ENCODE measurements around the gene SLIT3. TPM values are rescaled to one million over a fixed set of nuclear protein-coding genes. Genes with fewer than 3 reads are reported as not detected.

SLIT3 gene
- total RNA-seq, 1 donor from 2014 or later: 5.0 TPM

DNA sequence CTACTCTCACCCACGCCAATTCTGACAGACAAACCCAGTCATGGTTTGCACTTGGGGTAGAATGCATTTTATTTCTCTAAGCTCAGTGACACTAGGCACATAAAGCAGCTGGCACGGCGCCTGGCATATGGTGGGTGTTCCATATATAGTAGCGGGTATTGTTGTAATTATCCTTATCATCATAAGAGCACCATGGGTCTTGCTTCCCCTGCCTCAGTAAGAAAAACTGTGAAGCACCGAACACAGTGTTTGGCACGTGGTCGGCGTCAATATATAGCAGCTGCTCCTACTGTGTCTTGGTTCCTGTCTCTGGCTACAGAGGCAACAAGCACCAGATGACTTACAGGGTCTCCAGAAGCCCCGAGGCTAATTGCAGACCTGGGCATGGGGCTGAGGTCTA lies 527.7 kb downstream of the SLIT3 start:
- no peak for TF ChIP-seq CTCF (IDR thresholded peaks at IDR 0.05; ENCODE audit: insufficient read depth, low read length, poor library complexity, severe bottlenecking)
- Histone ChIP-seq H3K36me3 (ENCODE audit: control insufficient read depth, insufficient read depth, low read length) (no peaks in the 10 kb centered on the region), H3K27me3 (ENCODE audit: control insufficient read depth, insufficient read depth, low read length) (no peaks in the 10 kb centered on the region), H3K4me3 (ENCODE audit: low read depth, low read length) (no peak overlapping the region)
- DNase-seq (ENCODE audit: low read depth): no peak

DNA sequence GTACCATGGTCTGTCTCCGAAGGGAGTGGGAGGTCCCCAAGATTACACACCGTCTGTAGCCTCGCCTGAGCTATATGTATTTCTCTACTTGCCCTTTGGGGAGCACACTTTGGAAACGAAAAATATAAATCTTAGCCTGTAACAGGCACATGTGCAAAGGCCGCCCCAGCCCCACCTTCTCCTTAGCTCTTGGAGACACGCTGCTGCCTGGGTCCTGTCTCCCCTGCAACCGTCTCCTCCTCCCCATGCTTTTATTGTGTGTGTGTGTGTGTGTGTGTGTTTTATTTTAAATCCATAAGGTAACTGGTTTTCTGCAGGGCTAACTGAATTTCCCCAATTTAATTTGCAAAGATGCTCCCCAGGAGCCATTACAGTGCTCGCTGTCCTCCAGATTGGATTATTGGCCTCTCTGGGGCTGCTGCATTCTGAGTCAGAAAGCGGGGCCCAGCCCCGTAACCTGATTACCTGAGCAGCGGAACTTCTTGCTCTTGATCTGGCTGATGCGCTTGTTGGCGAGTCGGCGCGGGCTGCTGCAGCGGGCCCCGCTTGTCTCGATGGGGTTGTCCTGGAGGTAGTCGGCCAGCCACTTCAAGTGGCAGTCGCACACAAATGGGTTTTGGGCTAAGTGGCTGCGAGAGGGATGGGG lies 528.5 kb downstream of the SLIT3 start:
- TF ChIP-seq CTCF (IDR thresholded peaks at IDR 0.05; ENCODE audit: insufficient read depth, low read length, poor library complexity, severe bottlenecking): no peak
- Histone ChIP-seq H3K4me3 (ENCODE audit: low read depth, low read length) (no peak overlapping the region), H3K36me3 (ENCODE audit: control insufficient read depth, insufficient read depth, low read length) (no peaks in the 10 kb centered on the region), H3K27me3 (ENCODE audit: control insufficient read depth, insufficient read depth, low read length) (no peaks in the 10 kb centered on the region)
- no peak for DNase-seq (ENCODE audit: low read depth)

DNA sequence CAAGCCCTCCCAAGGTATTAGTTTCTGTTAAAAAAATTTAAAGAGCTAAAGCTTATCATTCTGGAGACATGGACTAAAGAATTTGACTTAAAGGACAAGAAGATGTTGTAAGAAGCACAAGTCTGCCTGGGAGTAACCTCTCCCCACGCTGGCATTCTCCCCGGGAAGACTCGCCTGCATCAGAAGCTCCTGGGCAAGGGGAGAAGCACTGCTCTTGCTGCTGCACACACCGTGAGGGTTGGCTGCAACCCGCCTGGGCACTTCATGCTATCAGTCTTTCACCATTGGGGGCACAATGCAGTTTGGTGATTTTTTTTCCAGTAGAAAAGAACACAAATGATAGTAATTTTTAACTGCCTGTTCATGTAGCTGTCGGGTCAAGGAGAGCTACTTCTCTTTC lies 529.3 kb downstream of the SLIT3 start:
- Histone ChIP-seq H3K4me3 (ENCODE audit: low read depth, low read length) (no peak overlapping the region), H3K36me3 (ENCODE audit: control insufficient read depth, insufficient read depth, low read length) (no peaks in the 10 kb centered on the region), H3K27me3 (ENCODE audit: control insufficient read depth, insufficient read depth, low read length) (no peaks in the 10 kb centered on the region)
- no peak for DNase-seq (ENCODE audit: low read depth)
- no peak for TF ChIP-seq CTCF (IDR thresholded peaks at IDR 0.05; ENCODE audit: insufficient read depth, low read length, poor library complexity, severe bottlenecking)

- no peaks in the 10 kb centered on the region for H3K27me3 ChIP-seq (ENCODE audit: control insufficient read depth, insufficient read depth, low read length)
- H3K4me3 ChIP-seq (ENCODE audit: low read depth, low read length): no peak overlapping the region
- no peak for TF ChIP-seq CTCF (IDR thresholded peaks at IDR 0.05; ENCODE audit: insufficient read depth, low read length, poor library complexity, severe bottlenecking)
- H3K36me3 ChIP-seq (ENCODE audit: control insufficient read depth, insufficient read depth, low read length): no peaks in the 10 kb centered on the region
- DNase-seq (ENCODE audit: low read depth): no peak
Measured at GRCh38 chr5:168770996-168771395, 529.9 kb downstream of the SLIT3 start.

DNA sequence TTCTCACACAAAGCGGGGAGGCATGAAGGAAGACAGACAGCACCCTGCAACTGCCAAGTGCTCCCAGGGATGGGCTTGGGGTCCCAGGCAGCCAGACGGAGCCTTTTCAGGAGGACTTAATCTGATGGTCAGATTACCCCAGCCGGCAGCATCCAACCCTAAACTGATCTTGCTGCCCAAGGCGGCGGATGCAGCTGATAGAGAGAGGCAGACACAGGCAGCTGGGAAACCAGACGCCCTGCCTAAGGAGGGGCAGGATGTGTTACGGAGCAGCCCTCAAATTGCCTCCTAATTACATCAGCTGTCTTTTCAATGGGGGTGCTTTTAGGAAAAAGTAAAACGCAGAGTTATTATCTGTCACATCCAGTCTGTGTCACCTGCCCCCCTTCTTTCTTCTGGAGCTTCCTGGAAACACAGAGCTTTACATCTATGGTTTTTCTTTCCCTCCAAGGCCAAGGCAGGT lies 530.9 kb downstream of the SLIT3 start:
- Histone ChIP-seq H3K27me3 (ENCODE audit: control insufficient read depth, insufficient read depth, low read length) (no peaks in the 10 kb centered on the region), H3K36me3 (ENCODE audit: control insufficient read depth, insufficient read depth, low read length) (no peaks in the 10 kb centered on the region), H3K4me3 (ENCODE audit: low read depth, low read length) (no peak overlapping the region)
- DNase-seq (ENCODE audit: low read depth): no peak
- no peak for TF ChIP-seq CTCF (IDR thresholded peaks at IDR 0.05; ENCODE audit: insufficient read depth, low read length, poor library complexity, severe bottlenecking)

DNA sequence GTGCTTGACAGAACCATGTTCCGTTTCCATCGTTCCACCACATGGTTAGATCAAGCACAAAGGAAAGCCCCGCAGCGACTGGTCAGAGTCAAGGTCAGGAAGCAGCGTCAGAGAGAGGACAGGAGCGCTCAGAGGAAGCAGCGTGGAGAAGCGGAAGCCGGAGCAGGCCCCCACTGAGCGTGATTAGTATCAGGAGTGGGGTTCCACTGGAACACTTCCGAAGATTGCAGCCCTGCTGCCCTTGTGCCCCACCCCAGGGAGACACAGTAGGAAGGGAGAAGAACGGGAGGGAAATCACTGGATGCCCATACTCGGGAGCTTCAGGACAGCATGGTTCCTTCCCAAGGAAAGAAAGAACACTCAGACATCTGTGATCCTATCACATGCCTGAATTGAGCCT lies 532.8 kb downstream of the SLIT3 start:
- Histone ChIP-seq H3K4me3 (ENCODE audit: low read depth, low read length) (no peak overlapping the region), H3K27me3 (ENCODE audit: control insufficient read depth, insufficient read depth, low read length) (no peaks in the 10 kb centered on the region), H3K36me3 (ENCODE audit: control insufficient read depth, insufficient read depth, low read length) (no peaks in the 10 kb centered on the region)
- no peak for DNase-seq (ENCODE audit: low read depth)
- no peak for TF ChIP-seq CTCF (IDR thresholded peaks at IDR 0.05; ENCODE audit: insufficient read depth, low read length, poor library complexity, severe bottlenecking)
